Activated naive CD4-positive, alpha-beta T cell treated with anti-CD3 and anti-CD28 coated beads, Interleukin-2, amount 10 ng/mL, durations not matched to agents 5 hours and 36 hours (primary cell): Measurements from ENCODE around the gene PCDHGB2. TPM values are rescaled to one million over a fixed set of nuclear protein-coding genes. Genes with fewer than 3 reads are reported as not detected.

ENCODE experiments used
- total RNA-seq, 2 experiments: library from RNA; stranded (reverse); gene quantifications; one replicate each; pipeline ENCODE4 v1.2.3, GENCODE V29; 2021

PCDHGB2 gene
- total RNA-seq, 2 experiments from 2014 or later = 0.12 TPM; not detected in 1

DNA sequence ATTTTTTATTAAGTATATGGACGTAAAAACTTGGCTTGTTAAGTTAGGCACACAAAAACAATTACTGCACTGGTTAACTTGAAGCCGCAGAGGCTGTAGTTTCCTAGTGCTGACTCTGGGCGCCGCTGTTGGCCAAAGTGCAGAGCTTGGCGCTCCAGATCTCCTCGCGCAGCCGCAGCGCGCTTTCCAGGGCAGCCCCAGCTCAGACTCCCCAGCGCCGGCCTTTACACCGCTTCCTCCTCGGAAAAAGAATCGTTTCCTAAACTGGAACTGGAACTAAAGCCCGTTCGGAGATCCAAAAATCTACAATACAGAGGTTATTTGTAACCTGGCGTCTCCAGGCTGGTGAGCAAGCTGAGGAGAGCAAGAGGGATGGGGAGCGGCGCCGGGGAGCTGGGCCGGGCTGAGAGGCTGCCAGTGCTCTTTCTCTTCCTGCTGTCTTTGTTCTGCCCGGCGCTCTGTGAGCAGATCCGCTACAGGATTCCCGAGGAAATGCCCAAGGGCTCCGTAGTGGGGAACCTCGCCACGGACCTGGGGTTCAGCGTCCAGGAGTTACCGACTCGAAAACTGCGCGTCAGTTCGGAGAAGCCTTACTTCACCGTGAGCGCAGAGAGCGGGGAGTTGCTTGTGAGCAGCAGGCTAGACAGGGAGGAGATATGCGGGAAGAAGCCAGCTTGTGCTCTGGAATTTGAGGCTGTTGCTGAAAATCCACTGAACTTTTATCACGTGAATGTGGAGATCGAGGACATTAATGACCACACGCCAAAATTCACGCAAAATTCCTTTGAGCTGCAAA lies 38.2 kb downstream of the PCDHGB2 start, which contains the start of gene PCDHGB5:
TSS of gene PCDHGB5 (plus strand) at position 192 of the 796 bp plus-strand sequence. CDS start at position 373, 181 bp downstream.

DNA sequence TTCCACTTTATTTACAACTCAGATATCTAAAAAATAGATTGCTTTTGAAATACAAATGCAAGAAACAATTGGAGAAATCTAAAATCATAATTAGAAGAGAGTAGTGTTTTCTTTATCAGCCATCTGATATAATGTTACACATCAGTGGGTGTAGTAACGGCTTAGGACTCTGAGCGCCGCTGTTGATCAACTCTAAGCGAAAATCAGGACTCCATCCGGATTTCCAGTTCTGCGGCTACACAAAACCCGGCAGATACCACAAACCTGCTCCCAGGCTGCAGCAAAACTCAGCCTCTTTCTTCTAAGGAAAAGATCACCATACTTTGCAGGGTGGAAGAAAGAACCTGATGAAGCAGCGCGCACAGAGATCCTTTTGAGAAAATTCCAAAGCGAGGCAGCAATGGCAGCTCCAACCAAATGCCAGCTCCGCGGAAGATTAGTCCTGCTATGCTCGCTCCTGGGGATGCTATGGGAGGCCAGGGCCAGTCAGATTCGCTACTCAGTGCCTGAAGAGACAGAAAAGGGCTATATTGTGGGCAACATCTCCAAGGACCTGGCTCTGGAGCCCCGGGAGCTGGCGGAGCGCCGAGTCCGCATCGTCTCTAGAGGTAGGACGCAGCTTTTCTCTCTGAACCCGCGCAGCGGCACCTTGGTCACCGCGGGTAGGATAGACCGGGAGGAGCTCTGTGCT lies 42.9 kb downstream of the PCDHGB2 start, which contains the start of gene PCDHGA9:
TSS of gene PCDHGA9 (plus strand) at position 226 of the 691 bp plus-strand sequence. CDS start at position 401, 175 bp downstream.

DNA sequence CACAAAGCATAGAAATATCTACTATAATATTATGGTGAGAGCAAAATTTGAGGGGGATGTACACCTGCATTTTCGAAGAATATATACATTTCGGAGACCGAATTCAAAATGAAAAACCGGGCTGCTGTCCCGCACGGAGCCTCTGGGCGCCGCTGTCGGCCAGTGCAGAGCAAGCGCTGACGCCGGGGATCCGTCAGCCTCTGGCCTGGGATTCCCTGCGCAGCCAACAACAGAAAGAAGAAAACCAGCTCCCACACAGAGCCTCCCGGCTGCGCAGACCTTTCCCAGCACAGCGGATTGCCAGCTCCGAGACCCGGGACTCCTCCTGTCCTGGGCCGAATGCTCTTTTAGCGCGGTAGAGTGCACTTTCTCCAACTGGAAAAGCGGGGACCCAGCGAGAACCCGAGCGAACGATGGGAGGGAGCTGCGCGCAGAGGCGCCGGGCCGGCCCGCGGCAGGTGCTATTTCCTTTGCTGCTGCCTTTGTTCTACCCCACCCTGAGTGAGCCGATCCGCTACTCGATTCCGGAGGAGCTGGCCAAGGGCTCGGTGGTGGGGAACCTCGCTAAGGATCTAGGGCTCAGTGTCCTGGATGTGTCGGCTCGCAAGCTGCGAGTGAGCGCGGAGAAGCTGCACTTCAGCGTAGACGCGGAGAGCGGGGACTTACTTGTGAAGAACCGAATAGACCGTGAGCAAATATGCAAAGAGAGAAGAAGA lies 48.2 kb downstream of the PCDHGB2 start, which contains the start of gene PCDHGB6:
TSS of gene PCDHGB6 (plus strand) at position 232 of the 716 bp plus-strand sequence. CDS start at position 414, 182 bp downstream.

Other genes with a start within 250 kb of the PCDHGB2 start
- gene PCDHB4, start 238.2 kb upstream of the PCDHGB2 start, total RNA-seq = not detected
- gene PCDHB5, start 224.8 kb upstream of the PCDHGB2 start, total RNA-seq = not detected
- gene PCDHB6, start 209.9 kb upstream of the PCDHGB2 start, total RNA-seq = not detected
- gene PCDHB7, start 187.3 kb upstream of the PCDHGB2 start, total RNA-seq = not detected
- gene PCDHB8, start 182.2 kb upstream of the PCDHGB2 start, total RNA-seq = not detected
- not detected for gene PCDHB16, start 177.6 kb upstream of the PCDHGB2 start, total RNA-seq
- gene PCDHB9, start 172.8 kb upstream of the PCDHGB2 start, total RNA-seq = not detected
- not detected for gene PCDHB10, start 167.6 kb upstream of the PCDHGB2 start, total RNA-seq
- not detected for gene PCDHB11, start 160.4 kb upstream of the PCDHGB2 start, total RNA-seq
- not detected for gene PCDHB12, start 151.3 kb upstream of the PCDHGB2 start, total RNA-seq
- not detected for gene PCDHB13, start 146.1 kb upstream of the PCDHGB2 start, total RNA-seq
- gene PCDHB14, start 136.7 kb upstream of the PCDHGB2 start, total RNA-seq = not detected
- gene PCDHB15, start 114.6 kb upstream of the PCDHGB2 start, total RNA-seq = not detected
- gene SLC25A2, start 55.9 kb upstream of the PCDHGB2 start, total RNA-seq = 1 to 10 TPM in 1 of 2 experiments, under 1 TPM in 1; 0.45 to 1.1 TPM
- 10 to 100 TPM; 73.2 to 73.7 TPM for gene TAF7, start 39.2 kb upstream of the PCDHGB2 start, total RNA-seq
- not detected for gene PCDHGA1, start 29.5 kb upstream of the PCDHGB2 start, total RNA-seq
- not detected for gene PCDHGA2, start 21.2 kb upstream of the PCDHGB2 start, total RNA-seq
- gene PCDHGA3, start 16.2 kb upstream of the PCDHGB2 start, total RNA-seq = not detected
- gene PCDHGB1, start 9.9 kb upstream of the PCDHGB2 start, total RNA-seq = not detected
- under 1 TPM; 0.10 to 0.14 TPM for gene PCDHGA4, start 5.0 kb upstream of the PCDHGB2 start, total RNA-seq
- not detected for gene PCDHGA5, start 4.2 kb downstream of the PCDHGB2 start, total RNA-seq
- under 1 TPM; 0.10 to 0.14 TPM for gene PCDHGB3, start 10.2 kb downstream of the PCDHGB2 start, total RNA-seq
- under 1 TPM; 0.10 to 0.12 TPM for gene PCDHGA6, start 13.9 kb downstream of the PCDHGB2 start, total RNA-seq
- gene PCDHGA7, start 22.7 kb downstream of the PCDHGB2 start, total RNA-seq = not detected
- not detected for gene PCDHGB4, start 27.7 kb downstream of the PCDHGB2 start, total RNA-seq
- under 1 TPM in 1 of 2 experiments, not detected in 1; 0.05 TPM for gene PCDHGA8, start 32.6 kb downstream of the PCDHGB2 start, total RNA-seq
- under 1 TPM in 1 of 2 experiments, not detected in 1; 0.08 TPM for gene PCDHGB5, start 38.0 kb downstream of the PCDHGB2 start, total RNA-seq
- gene PCDHGA9, start 42.8 kb downstream of the PCDHGB2 start, total RNA-seq = under 1 TPM in 1 of 2 experiments, not detected in 1; 0.08 TPM
- gene PCDHGB6, start 48.0 kb downstream of the PCDHGB2 start, total RNA-seq = under 1 TPM in 1 of 2 experiments, not detected in 1; 0.05 TPM
- gene PCDHGA10, start 53.0 kb downstream of the PCDHGB2 start, total RNA-seq = under 1 TPM; 0.05 TPM
- gene PCDHGB7, start 57.7 kb downstream of the PCDHGB2 start, total RNA-seq = under 1 TPM in 1 of 2 experiments, not detected in 1; 0.08 TPM
- under 1 TPM in 1 of 2 experiments, not detected in 1; 0.05 TPM for gene PCDHGA11, start 61.1 kb downstream of the PCDHGB2 start, total RNA-seq
- not detected for gene PCDHGA12, start 70.5 kb downstream of the PCDHGB2 start, total RNA-seq
- gene PCDHGC3, start 116.0 kb downstream of the PCDHGB2 start, total RNA-seq = not detected
- not detected for gene PCDHGC4, start 125.0 kb downstream of the PCDHGB2 start, total RNA-seq
- not detected for gene PCDHGC5, start 129.1 kb downstream of the PCDHGB2 start, total RNA-seq